Sigmoid colon (tissue), 7 donors: ENCODE data around the gene LRRC3. TPM values are rescaled to one million over a fixed set of nuclear protein-coding genes. Genes with fewer than 3 reads are reported as not detected.

Experiments used
- DNase-seq: peaks from one replicate; pipeline ENCODE4 v3.0.0-alpha.2; 2019
- H3K27ac ChIP-seq, 4 donors: fragments of 200-600 bp; sonication (generic); one replicate each; pipeline ENCODE4 v1.5.1; 2016 to 2019; ENCODE audit warnings: mild to moderate bottlenecking in 1 of 4
- H3K27me3 ChIP-seq, 3 donors: fragments of 200-600 bp; sonication (generic); one replicate each; pipeline ENCODE4 v1.5.1; 2019; ENCODE audit warnings: mild to moderate bottlenecking in 1 of 3
- H3K36me3 ChIP-seq, 4 donors: fragments of 200-600 bp; sonication (generic); one replicate each; pipeline ENCODE4 v1.5.1; 2016 to 2019
- H3K4me1 ChIP-seq, 4 donors: fragments of 200-600 bp; sonication (generic); one replicate each; pipeline ENCODE4 v1.5.1; 2017 to 2019
- H3K4me3 ChIP-seq, 4 donors: fragments of 200-600 bp; sonication (generic); one replicate each; pipeline ENCODE4 v1.5.1; 2017 to 2019; ENCODE audit warnings: mild to moderate bottlenecking in 2 of 4, moderate library complexity in 1 of 4
- H3K9me3 ChIP-seq, 4 donors: fragments of 200-600 bp in 3 of 4; sonication (generic) in 3 of 4; one replicate each; pipeline versions ENCODE4 v1.5.1 to v1.6.1; 2013 to 2019
- EP300 ChIP-seq, 4 donors: sonication (generic); formaldehyde crosslinking; IDR thresholded peaks; one replicate each; pipeline ENCODE4 v1.6.1; 2017; ENCODE audit warnings: antibody characterized with exemption in 4 of 4
- POLR2A ChIP-seq, 2 donors: fragments of 450-650 bp; IDR thresholded peaks; one replicate each; pipeline ENCODE4 v1.6.1; 2016; ENCODE audit warnings: antibody characterized with exemption in 2 of 2, mild to moderate bottlenecking in 2 of 2, moderate library complexity in 2 of 2
- POLR2AphosphoS5 ChIP-seq, 4 donors: sonication (generic); formaldehyde crosslinking; IDR thresholded peaks; one replicate each; pipeline ENCODE4 v1.6.1; 2017; ENCODE audit warnings: antibody characterized with exemption in 4 of 4
- WGBS, 2 donors: extraction: QIAGEN DNeasy Blood & Tissue Kit; methylation state at CpG; one replicate each; pipeline ENCODE4 v1.1.7; 2013; 5-methylcytosine and 5-hydroxymethylcytosine counted together
- intact Hi-C: fragments of 100-400 bp; cut with DNase I; formaldehyde crosslinking; loops from one replicate; pipeline ENCODE4 v1.15.1; 2023
- polyA plus RNA-seq, 3 donors: library from polyadenylated mRNA; stranded (reverse); fragments of 200-250 nt; gene quantifications; one replicate each; pipeline ENCODE4 v1.2.3, GENCODE V29; 2013
- total RNA-seq, 4 donors: library from RNA; depleted of rRNA; stranded (reverse); fragments of >200 nt; gene quantifications; one replicate each; pipeline ENCODE4 v1.1.0, GENCODE V29; 2016
- TF ChIP-seq, protein P1 (sequence below), 4 experiments: fragments of 450-650 bp in 3 of 4; fragments of 200-600 bp in 1 of 4; IDR thresholded peaks; one replicate each; pipeline ENCODE4 v1.5.1; 2016 to 2019; ENCODE audit warnings: antibody characterized with exemption in 4 of 4, mild to moderate bottlenecking in 3 of 4, moderate library complexity in 2 of 4
- donor health status: healthy with polysubstance abuse.
- donor health status: Bipolar disorder and iron deficiency.
- donor health status: healthy.

The LRRC3 gene
- total and polyA plus RNA-seq, 7 donors: under 0.01 to 7.1 (median 3.9) TPM

DNA sequence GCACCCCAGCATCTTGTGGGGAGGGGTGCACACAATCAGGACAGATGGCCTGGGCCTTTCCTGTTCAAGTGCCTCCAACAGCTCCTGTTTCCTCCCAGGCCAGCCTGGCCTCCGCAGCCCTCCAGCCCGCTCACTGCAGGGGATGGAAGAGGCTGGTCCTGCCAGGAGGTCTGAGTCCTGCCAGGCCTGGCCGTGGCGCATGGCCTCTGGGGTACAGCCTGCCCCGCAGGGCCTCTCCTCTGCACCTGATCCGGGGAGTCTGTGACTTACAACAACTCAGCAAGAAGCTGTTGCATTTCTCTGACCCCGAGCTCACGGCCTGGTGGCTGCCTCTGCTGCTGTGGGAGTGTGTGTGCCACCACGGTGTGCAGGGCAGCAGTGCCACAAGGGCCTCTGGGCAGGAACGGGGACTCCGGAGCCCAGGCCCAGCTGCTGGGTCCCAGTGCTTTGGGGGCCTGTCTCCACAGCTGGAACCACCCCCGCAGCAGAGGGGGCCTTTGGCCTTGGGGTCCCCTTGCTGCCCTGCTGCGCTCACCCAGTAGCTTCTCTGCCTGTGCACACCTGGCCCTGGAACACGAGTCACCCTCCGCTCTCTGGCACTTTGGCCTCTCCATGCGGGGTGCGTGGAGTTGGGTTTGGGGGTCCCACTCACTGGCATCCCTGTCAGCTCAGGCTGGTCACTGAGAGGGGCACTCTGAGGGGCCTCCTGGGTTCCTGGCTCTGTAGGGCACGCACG lies 17.4 kb upstream of the LRRC3 start:
- Histone ChIP-seq H3K27me3 (no peaks in the 10 kb centered on the region), H3K9me3 (no peaks in the 10 kb centered on the region), H3K4me1 (peaks cover 0 to 32% (median 25%) of the 10 kb centered on the region in 4 donors), H3K36me3 (no peaks in the 10 kb centered on the region), H3K4me3 (peak overlapping the region in 2 of 4 donors; percentile 14 to 33), H3K27ac (peak overlapping the region in 3 of 4 donors; percentile 67 to 81 (median 80))
- WGBS, 2 donors: 84 to 89% methylated on average over 19 of the region's 19 CpGs
- peak; percentile 58 for DNase-seq
- TF ChIP-seq, protein P1, sequence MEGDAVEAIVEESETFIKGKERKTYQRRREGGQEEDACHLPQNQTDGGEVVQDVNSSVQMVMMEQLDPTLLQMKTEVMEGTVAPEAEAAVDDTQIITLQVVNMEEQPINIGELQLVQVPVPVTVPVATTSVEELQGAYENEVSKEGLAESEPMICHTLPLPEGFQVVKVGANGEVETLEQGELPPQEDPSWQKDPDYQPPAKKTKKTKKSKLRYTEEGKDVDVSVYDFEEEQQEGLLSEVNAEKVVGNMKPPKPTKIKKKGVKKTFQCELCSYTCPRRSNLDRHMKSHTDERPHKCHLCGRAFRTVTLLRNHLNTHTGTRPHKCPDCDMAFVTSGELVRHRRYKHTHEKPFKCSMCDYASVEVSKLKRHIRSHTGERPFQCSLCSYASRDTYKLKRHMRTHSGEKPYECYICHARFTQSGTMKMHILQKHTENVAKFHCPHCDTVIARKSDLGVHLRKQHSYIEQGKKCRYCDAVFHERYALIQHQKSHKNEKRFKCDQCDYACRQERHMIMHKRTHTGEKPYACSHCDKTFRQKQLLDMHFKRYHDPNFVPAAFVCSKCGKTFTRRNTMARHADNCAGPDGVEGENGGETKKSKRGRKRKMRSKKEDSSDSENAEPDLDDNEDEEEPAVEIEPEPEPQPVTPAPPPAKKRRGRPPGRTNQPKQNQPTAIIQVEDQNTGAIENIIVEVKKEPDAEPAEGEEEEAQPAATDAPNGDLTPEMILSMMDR (IDR thresholded peaks at IDR 0.05): no peak
- TF ChIP-seq POLR2AphosphoS5 (IDR thresholded peaks at IDR 0.05) (no peak), POLR2A (IDR thresholded peaks at IDR 0.05) (no peak), EP300 (IDR thresholded peaks at IDR 0.05) (no peak)
- intact Hi-C loops: loop anchor here (2.0 to 5.0 kb wide), 2 partner anchors 17 to 101 kb away; partner anchors contain the start of genes CFAP410 and LRRC3

DNA sequence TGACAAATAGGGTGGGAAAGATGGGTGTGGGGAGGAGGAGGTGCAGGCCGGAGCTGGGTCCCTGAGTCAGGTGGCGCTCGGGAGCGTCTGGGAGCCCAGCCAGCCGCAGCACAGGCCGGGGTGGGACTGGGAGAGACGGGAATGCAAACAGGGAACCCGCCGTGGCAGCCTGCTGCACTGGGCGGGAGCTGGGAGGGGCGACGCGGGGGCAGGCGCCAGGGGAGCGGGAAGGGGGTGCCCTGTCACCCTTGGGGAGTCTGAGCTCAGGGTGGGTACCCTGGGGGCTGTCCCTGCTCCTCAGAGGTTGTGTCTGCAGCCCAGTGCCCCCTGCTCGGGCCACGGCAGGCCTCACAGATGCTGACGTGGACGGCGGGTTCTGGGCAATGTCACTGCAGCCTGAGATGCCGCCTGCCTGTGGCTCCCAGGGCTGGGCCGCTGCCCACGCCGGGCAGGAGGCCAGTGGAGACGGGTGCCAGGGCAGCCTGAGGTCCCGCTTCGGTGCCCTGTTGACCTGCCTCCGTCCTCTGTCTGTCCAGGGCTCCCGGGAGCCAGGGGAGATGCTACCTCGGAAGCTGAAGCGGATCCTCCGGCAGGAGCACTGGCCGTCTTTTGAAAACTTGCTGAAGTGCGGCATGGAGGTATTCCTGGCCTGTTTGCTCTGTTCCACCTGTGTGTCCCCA lies 16.6 kb upstream of the LRRC3 start:
- Histone ChIP-seq H3K4me3 (peak overlapping the region; percentile 14 to 42 (median 28)), H3K9me3 (no peaks in the 10 kb centered on the region), H3K27me3 (no peaks in the 10 kb centered on the region), H3K4me1 (peaks cover 0 to 32% (median 25%) of the 10 kb centered on the region in 4 donors), H3K36me3 (no peaks in the 10 kb centered on the region), H3K27ac (peak overlapping the region; percentile 53 to 81 (median 74))
- DNase-seq: peak; percentile 87
- 21 to 74% methylated on average over 34 of the region's 34 CpGs for WGBS, 2 donors
- intact Hi-C loops: loop anchor here (2.0 to 5.0 kb wide), 2 partner anchors 16 to 101 kb away; partner anchors contain the start of genes CFAP410 and LRRC3
- TF ChIP-seq, protein P1 (IDR thresholded peaks at IDR 0.05): no peak
- peak in 3 of 4 donors; percentile 23 to 72 (median 54) for TF ChIP-seq EP300 (IDR thresholded peaks at IDR 0.05)
- TF ChIP-seq POLR2AphosphoS5 (IDR thresholded peaks at IDR 0.05): peak; percentile 48 to 87 (median 70)
- no peak for TF ChIP-seq POLR2A (IDR thresholded peaks at IDR 0.05)

DNA sequence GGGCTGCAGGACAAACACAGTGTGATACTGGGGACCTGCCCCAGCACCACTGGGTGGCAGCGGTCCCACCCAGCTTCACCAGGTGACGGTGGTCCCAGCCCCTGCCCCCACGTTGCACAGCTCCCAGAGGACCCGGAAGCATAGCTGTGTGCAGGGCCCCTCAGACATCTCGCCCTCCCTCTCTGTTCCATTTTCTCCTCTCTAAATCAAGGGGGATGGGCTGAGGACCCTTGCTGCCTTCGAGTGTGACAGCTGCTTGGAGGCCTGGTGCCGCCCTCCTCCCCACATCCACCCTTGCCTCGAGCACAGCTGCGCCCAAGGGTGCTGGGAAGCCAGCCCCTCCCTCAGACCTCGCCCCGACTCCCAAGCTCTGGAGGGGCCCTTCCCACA lies 16.1 kb upstream of the LRRC3 start:
- Histone ChIP-seq H3K4me1 (peaks cover 0 to 32% (median 25%) of the 10 kb centered on the region in 4 donors), H3K36me3 (no peaks in the 10 kb centered on the region), H3K27ac (peak overlapping the region; percentile 53 to 81 (median 74)), H3K9me3 (no peaks in the 10 kb centered on the region), H3K27me3 (no peaks in the 10 kb centered on the region), H3K4me3 (peak overlapping the region in 2 of 4 donors; percentile 33 to 42)
- DNase-seq: no peak
- intact Hi-C loops: loop anchor here (2.0 to 5.0 kb wide), 2 partner anchors 16 to 102 kb away; partner anchors contain the start of genes CFAP410 and LRRC3
- TF ChIP-seq, protein P1 (IDR thresholded peaks at IDR 0.05): no peak
- no peak for TF ChIP-seq POLR2A (IDR thresholded peaks at IDR 0.05)
- TF ChIP-seq POLR2AphosphoS5 (IDR thresholded peaks at IDR 0.05): no peak
- TF ChIP-seq EP300 (IDR thresholded peaks at IDR 0.05): no peak
- WGBS, 2 donors: 48 to 78% methylated on average over 11 of the region's 11 CpGs

DNA sequence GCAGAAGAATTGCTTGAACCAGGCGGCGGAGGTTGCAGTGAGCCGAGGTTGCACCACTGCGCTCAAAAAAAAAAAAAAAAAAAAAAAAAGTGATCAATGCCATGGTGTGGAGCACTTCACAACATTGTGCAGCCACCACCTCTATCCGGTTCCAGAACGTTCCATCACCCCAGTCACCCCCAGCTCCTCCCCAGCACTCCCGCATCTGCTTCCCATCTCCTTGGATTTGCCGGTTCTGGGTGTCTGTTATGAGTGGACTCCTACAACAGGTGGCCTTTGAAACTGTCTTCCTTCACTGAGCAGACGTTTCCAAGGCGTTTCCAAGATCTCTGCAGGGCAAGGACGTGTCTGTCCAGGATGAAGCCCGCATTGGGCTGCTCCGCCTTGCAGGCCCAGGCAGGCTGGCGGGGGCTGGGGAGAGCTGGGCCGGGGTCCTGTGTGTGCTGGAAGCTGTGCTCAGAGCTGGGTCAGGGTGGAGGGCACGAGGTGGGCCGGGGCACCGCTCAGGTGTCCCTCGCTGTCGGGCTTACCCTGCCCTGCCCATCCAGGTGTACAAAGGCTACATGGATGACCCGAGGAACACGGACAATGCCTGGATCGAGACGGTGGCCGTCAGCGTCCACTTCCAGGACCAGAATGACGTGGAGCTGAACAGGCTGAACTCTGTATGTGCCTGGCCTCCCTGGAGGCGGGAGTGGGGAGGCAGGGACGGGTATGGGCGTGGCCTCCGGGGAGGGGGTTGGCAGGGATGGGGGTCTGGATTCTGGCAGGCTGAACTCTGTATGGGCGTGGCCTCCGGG lies 14.9 kb upstream of the LRRC3 start:
- H3K27me3 ChIP-seq: no peaks in the 10 kb centered on the region
- H3K4me1 ChIP-seq: peaks cover 0 to 32% (median 25%) of the 10 kb centered on the region in 4 donors
- intact Hi-C loops: no loop called here
- DNase-seq: peak; percentile 59
- H3K36me3 ChIP-seq: no peaks in the 10 kb centered on the region
- no peak overlapping the region for H3K27ac ChIP-seq
- H3K9me3 ChIP-seq: no peaks in the 10 kb centered on the region
- TF ChIP-seq, protein P1 (IDR thresholded peaks at IDR 0.05): no peak
- TF ChIP-seq POLR2A (IDR thresholded peaks at IDR 0.05): no peak
- no peak for TF ChIP-seq POLR2AphosphoS5 (IDR thresholded peaks at IDR 0.05)
- 80 to 84% methylated on average over 33 of the region's 33 CpGs for WGBS, 2 donors
- H3K4me3 ChIP-seq: no peak overlapping the region
